Thyroid gland (tissue), 4 donors: Measurements from ENCODE around the gene MARCHF9.

Experiments used
- POLR2A ChIP-seq, 2 donors: fragments of 450-650 bp; IDR thresholded peaks; one replicate each; pipeline ENCODE4 v1.6.1; 2017; ENCODE audit warnings: antibody characterized with exemption in 2 of 2, mild to moderate bottlenecking in 2 of 2, moderate library complexity in 1 of 2
- TF ChIP-seq, protein P1 (sequence below), 6 experiments: fragments of 200-600 bp in 3 of 6; fragments of 450-650 bp in 3 of 6; sonication (generic) in 3 of 6; IDR thresholded peaks; one replicate each; pipeline ENCODE4 v1.5.1; 2016 to 2019; ENCODE audit warnings: antibody characterized with exemption in 6 of 6, mild to moderate bottlenecking in 2 of 6, inconsistent platforms in 1 of 6, moderate library complexity in 1 of 6

DNA sequence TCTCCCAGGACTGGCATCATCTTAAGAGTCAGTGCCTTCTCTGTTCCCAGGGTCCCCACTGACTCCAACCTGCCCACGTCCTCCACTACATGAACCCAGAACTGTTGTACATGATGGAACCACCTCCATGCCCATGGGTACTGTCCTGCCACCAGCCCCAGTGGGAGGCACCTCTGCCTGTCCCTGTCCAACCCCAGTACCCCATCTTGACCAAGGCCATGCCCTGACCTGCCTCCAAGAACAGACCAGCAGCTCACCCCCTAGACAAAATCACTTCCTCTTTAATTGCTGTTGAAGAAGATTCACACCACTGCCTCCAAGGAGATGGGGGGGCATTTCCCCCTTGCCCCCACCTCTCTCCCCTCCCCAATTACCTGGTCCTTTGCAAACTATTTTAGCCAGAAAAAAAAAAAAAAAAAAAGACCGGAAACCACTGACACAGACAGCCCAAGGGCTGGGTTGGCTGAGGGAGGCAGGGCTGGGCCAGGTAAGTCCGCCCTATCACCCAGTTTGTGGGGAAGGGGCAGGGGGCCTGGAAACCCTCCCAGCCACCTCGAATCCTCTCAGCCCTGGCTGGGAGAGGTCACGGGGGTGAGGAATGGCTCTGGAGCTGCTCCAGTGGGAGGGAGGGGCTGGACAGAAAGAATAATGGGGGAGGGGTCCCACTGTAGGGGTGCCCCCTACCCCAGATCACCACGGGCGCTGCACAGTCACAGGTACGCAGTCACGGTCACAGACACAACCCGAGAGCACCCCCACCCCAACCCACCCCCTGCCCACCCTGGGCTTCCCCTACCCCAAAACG, 29.8 kb upstream of the MARCHF9 start:
- TF ChIP-seq, protein P1, sequence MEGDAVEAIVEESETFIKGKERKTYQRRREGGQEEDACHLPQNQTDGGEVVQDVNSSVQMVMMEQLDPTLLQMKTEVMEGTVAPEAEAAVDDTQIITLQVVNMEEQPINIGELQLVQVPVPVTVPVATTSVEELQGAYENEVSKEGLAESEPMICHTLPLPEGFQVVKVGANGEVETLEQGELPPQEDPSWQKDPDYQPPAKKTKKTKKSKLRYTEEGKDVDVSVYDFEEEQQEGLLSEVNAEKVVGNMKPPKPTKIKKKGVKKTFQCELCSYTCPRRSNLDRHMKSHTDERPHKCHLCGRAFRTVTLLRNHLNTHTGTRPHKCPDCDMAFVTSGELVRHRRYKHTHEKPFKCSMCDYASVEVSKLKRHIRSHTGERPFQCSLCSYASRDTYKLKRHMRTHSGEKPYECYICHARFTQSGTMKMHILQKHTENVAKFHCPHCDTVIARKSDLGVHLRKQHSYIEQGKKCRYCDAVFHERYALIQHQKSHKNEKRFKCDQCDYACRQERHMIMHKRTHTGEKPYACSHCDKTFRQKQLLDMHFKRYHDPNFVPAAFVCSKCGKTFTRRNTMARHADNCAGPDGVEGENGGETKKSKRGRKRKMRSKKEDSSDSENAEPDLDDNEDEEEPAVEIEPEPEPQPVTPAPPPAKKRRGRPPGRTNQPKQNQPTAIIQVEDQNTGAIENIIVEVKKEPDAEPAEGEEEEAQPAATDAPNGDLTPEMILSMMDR (IDR thresholded peaks at IDR 0.05), result no peak
- no peak for TF ChIP-seq POLR2A (IDR thresholded peaks at IDR 0.05)
